Keratinocyte (primary cell): ENCODE results near the gene SLBP. TPM values are rescaled to one million over a fixed set of nuclear protein-coding genes. Genes with fewer than 3 reads are reported as not detected.

Experiments
- DNase-seq: peaks from one replicate; pipeline ENCODE4 v3.0.0-alpha.2; 2011; ENCODE audit warnings: low read depth, missing footprints, low spot score
- FAIRE-seq: peaks from 2 replicates; lab custom pipeline; 2011; peaks lifted over from hg19 to GRCh38; lab: Jason Lieb, UNC
- H2AFZ ChIP-seq: 2 replicates; pipeline ENCODE4 v1.6.0; 2012; ENCODE audit warnings: low read length, control low read depth, inconsistent platforms; ENCODE audit not compliant: control insufficient read depth
- H3K27ac ChIP-seq: 2 replicates; pipeline ENCODE4 v1.5.1; 2011; ENCODE audit warnings: low read length; ENCODE audit not compliant: control insufficient read depth, insufficient read depth
- H3K27me3 ChIP-seq: 3 replicates; pipeline ENCODE4 v1.6.0; 2011; ENCODE audit warnings: low read length; ENCODE audit not compliant: control insufficient read depth, insufficient read depth; ENCODE audit errors: extremely low read depth
- H3K36me3 ChIP-seq, 2 experiments: 2 replicates in 1 of 2; 3 replicates in 1 of 2; pipeline ENCODE4 v1.5.1; 2011; ENCODE audit warnings: low read length in 2 of 2, mild to moderate bottlenecking in 1 of 2; ENCODE audit not compliant: control insufficient read depth in 2 of 2, insufficient read depth in 2 of 2; ENCODE audit errors: extremely low read depth in 1 of 2
- H3K4me1 ChIP-seq: 3 replicates; pipeline ENCODE4 v1.5.1; 2011; ENCODE audit warnings: low read length; ENCODE audit not compliant: control insufficient read depth, insufficient read depth; ENCODE audit errors: extremely low read depth
- H3K4me2 ChIP-seq: 3 replicates; pipeline ENCODE4 v1.6.0; 2011; ENCODE audit warnings: low read depth, low read length; ENCODE audit not compliant: control insufficient read depth, insufficient read depth; ENCODE audit errors: extremely low read depth
- H3K4me3 ChIP-seq, 3 experiments: fragments of 200-600 bp in 1 of 3; sonication (generic) in 1 of 3; 2 replicates in 2 of 3; 3 replicates in 1 of 3; pipeline ENCODE4 v1.5.1; 2011 to 2016; ENCODE audit warnings: low read length in 3 of 3, mild to moderate bottlenecking in 3 of 3, control low read depth in 2 of 3, inconsistent platforms in 1 of 3, low read depth in 1 of 3, mixed read lengths in 1 of 3, mixed run types in 1 of 3, moderate library complexity in 1 of 3; ENCODE audit not compliant: control insufficient read depth in 2 of 3, insufficient read depth in 2 of 3; ENCODE audit errors: extremely low read depth in 1 of 3
- H3K79me2 ChIP-seq: 2 replicates; pipeline ENCODE4 v1.6.0; 2012; ENCODE audit warnings: low read length; ENCODE audit not compliant: control insufficient read depth, insufficient read depth
- H3K9ac ChIP-seq: 3 replicates; pipeline ENCODE4 v1.6.0; 2011; ENCODE audit warnings: low read length; ENCODE audit not compliant: control insufficient read depth, insufficient read depth; ENCODE audit errors: extremely low read depth
- H3K9me1 ChIP-seq: 3 replicates; pipeline ENCODE4 v1.6.0; 2011; ENCODE audit warnings: low read length; ENCODE audit not compliant: control insufficient read depth, insufficient read depth; ENCODE audit errors: extremely low read depth
- H3K9me3 ChIP-seq: 2 replicates; pipeline ENCODE4 v1.5.1; 2012; ENCODE audit warnings: low read depth, low read length; ENCODE audit not compliant: control insufficient read depth
- H4K20me1 ChIP-seq: 3 replicates; pipeline ENCODE4 v1.6.0; 2011; ENCODE audit warnings: low read length; ENCODE audit not compliant: control insufficient read depth, insufficient read depth; ENCODE audit errors: extremely low read depth
- EZH2 ChIP-seq: IDR thresholded peaks from one replicate; pipeline ENCODE4 v1.6.1; 2012; ENCODE audit warnings: inconsistent platforms, mild to moderate bottlenecking, low read length, moderate library complexity
- dilution Hi-C: fragments of 300-500 bp; cut with MboI; formaldehyde crosslinking; loops from one replicate; pipeline ENCODE4 v1.7.0; 2020; ENCODE audit warnings: low sequenced_read_pairs; ENCODE audit not compliant: extremely low pct_ligation_motif_present
- polyA plus RNA-seq, 5 experiments: library from polyadenylated mRNA; depleted of rRNA in 3 of 5; stranded (reverse) in 3 of 5; stranded (forward) in 1 of 5; unstranded in 1 of 5; fragments of >200 nt; gene quantifications; 1 replicate in 1 of 5; 2 replicates in 3 of 5; 3 replicates in 1 of 5; pipeline versions ENCODE4 v1.2.1 to v1.2.3, GENCODE V29; 2011 to 2012; ENCODE audit warnings: missing spikeins in 2 of 5, low read depth in 1 of 5, low replicate concordance in 1 of 5
- TF ChIP-seq, protein P1 (sequence below), 3 experiments: IDR thresholded peaks in 1 of 3; conservative IDR thresholded peaks in 1 of 3; optimal IDR thresholded peaks in 1 of 3; 2 replicates in 2 of 3; 3 replicates in 1 of 3; pipeline versions ENCODE3 to v1.5.1; 2011; ENCODE audit warnings: low read length in 3 of 3, mild to moderate bottlenecking in 3 of 3, moderate library complexity in 2 of 3, control low read depth in 1 of 3, inconsistent platforms in 1 of 3; ENCODE audit not compliant: insufficient read depth in 2 of 3; ENCODE audit errors: extremely low read depth in 1 of 3

The SLBP gene
- polyA plus RNA-seq, 1 donor (not counting 4 experiments of a cell fraction or from before 2014, with no cell fraction given): 90.6 TPM

DNA sequence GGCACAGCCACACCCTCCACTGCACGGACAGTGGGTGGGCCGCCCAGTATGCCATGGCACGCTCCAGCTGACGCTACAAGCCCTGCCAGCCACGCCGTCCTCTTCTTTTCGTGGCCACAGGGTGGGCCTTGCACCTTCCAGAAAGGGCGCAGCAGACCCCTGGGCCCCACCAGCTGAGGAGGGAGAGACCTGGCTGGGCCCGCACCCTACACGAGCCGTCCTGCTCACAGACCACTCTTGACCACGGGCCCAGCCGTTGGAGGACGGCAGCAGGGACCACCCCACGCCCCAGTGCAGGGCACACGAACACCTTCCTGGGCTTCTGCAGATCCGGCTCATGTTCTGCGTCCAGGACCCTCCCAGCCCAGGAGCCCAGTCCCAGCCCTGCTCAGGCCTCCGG is 55.1 kb downstream of the SLBP start:
- Histone ChIP-seq H3K4me3 (no peak overlapping the region), H2AFZ (no peak overlapping the region), H3K9me1 (no peaks in the 10 kb centered on the region), H3K9me3 (no peaks in the 10 kb centered on the region), H3K9ac (no peak overlapping the region), H3K27ac (no peak overlapping the region), H3K36me3 (no peaks in the 10 kb centered on the region), H3K79me2 (no peaks in the 10 kb centered on the region), H3K4me1 (no peaks in the 10 kb centered on the region), H3K27me3 (no peaks in the 10 kb centered on the region), H4K20me1 (no peaks in the 10 kb centered on the region), H3K4me2 (no peak overlapping the region)
- no peak for TF ChIP-seq EZH2
- TF ChIP-seq, protein P1, sequence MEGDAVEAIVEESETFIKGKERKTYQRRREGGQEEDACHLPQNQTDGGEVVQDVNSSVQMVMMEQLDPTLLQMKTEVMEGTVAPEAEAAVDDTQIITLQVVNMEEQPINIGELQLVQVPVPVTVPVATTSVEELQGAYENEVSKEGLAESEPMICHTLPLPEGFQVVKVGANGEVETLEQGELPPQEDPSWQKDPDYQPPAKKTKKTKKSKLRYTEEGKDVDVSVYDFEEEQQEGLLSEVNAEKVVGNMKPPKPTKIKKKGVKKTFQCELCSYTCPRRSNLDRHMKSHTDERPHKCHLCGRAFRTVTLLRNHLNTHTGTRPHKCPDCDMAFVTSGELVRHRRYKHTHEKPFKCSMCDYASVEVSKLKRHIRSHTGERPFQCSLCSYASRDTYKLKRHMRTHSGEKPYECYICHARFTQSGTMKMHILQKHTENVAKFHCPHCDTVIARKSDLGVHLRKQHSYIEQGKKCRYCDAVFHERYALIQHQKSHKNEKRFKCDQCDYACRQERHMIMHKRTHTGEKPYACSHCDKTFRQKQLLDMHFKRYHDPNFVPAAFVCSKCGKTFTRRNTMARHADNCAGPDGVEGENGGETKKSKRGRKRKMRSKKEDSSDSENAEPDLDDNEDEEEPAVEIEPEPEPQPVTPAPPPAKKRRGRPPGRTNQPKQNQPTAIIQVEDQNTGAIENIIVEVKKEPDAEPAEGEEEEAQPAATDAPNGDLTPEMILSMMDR (optimal IDR thresholded peaks at IDR 0.05 in 1 of 3, IDR thresholded peaks at IDR 0.05 in 1 of 3, conservative IDR thresholded peaks at IDR 0.05 in 1 of 3; ENCODE audit: extremely low read depth in 1 of 3, insufficient read depth in 2 of 3, low read length in 3 of 3): no peak
- dilution Hi-C loops: no loop called here
- DNase-seq: no peak
- FAIRE-seq: no peak

DNA sequence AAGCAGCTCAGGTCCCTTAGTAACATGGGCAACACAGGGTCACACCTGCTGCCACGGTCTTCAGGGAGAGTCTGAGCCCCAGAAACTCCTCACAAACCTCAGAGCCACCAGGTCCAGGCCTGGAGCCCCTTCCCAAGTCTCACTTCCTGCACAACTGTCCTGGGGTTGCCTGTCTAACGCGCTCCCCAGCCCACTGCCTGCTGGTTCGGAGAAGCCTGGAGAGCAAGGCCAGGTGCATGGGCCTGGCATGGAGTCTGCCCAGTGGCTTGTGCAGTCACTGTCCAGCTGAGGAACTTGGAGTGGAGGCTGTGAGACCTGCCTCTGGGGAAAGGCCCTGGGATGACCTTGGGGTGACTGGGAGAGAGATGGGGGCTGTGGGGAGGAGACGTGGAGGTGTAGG is 56.0 kb downstream of the SLBP start:
- no peak for FAIRE-seq
- Histone ChIP-seq H3K9me3 (no peaks in the 10 kb centered on the region), H4K20me1 (no peaks in the 10 kb centered on the region), H3K4me1 (no peaks in the 10 kb centered on the region), H3K79me2 (no peaks in the 10 kb centered on the region), H3K4me3 (no peak overlapping the region), H3K9me1 (no peaks in the 10 kb centered on the region), H3K4me2 (no peak overlapping the region), H3K9ac (no peak overlapping the region), H3K27me3 (no peaks in the 10 kb centered on the region), H3K27ac (no peak overlapping the region), H2AFZ (no peak overlapping the region), H3K36me3 (no peaks in the 10 kb centered on the region)
- TF ChIP-seq, protein P1 (optimal IDR thresholded peaks at IDR 0.05 in 1 of 3, IDR thresholded peaks at IDR 0.05 in 1 of 3, conservative IDR thresholded peaks at IDR 0.05 in 1 of 3; ENCODE audit: extremely low read depth in 1 of 3, insufficient read depth in 2 of 3, low read length in 3 of 3): no peak
- TF ChIP-seq EZH2: no peak
- dilution Hi-C loops: no loop called here
- DNase-seq: no peak
